NOMO-1 treated with DMSO at 0.1 percent for 48 hours (cell line): ENCODE measurements around the gene MICAL2.
A peak's percentile ranks its signal among the peaks of the same experiment; 100 is the strongest.

Experiments
- DNase-seq: peaks from one replicate; lab custom pipeline; 2025; ENCODE audit not compliant: unreplicated experiment; lab: John Stamatoyannopoulos, UW

Gene MICAL2

GRCh38 chr11:12280199-12280837 lies 169.9 kb downstream of the MICAL2 start:
- DNase-seq, result no peak

DNA sequence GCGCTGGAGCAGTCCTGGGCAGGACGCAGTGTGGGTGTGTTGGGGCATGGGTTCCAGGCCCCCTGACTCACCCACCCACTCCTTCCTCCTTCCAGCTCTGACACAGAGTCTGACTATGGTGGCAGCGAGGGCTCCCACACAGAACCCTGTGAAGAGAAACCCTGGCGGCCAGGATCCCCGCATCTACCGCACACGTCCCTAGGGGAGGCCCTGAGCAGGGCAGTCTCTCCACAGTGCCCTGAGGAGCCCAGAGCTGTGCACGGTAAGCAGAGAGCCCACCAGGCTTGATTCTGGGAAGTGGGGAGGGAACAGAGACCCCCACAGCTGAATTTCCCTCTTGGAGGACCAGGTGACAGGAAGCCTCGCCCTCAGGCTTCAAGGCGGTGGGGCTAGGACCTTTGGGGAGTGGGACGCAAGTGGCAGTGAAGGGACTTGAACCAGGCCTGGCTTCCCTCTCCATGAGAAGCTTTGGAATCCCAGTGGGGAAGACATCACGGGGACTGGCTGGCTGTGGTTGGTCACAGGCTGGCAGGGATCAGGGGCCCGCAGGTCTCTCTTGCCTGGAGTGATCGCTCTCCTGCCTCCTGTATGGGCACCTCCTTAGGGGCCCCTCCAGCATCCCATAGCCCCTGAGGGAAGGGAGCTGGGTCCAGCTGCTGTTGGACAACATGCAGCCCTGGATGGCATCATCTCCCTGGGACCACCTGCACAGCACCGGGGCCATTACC lies 170.6 kb downstream of the MICAL2 start:
- no peak for DNase-seq

GRCh38 chr11:12281571-12282478 lies 171.4 kb downstream of the MICAL2 start:
- DNase-seq, result peak; percentile 34

- DNase-seq, result no peak
Measured at GRCh38 chr11:12282676-12283075, 172.3 kb downstream of the MICAL2 start.

- DNase-seq, result no peak
Measured at GRCh38 chr11:12284316-12285050, 174.1 kb downstream of the MICAL2 start.

GRCh38 chr11:12285106-12285505 lies 174.7 kb downstream of the MICAL2 start:
- no peak for DNase-seq

- no peak for DNase-seq
Measured at GRCh38 chr11:12285811-12286222, 175.4 kb downstream of the MICAL2 start.

- DNase-seq, result no peak
Measured at GRCh38 chr11:12286606-12287005, 176.2 kb downstream of the MICAL2 start.

DNA sequence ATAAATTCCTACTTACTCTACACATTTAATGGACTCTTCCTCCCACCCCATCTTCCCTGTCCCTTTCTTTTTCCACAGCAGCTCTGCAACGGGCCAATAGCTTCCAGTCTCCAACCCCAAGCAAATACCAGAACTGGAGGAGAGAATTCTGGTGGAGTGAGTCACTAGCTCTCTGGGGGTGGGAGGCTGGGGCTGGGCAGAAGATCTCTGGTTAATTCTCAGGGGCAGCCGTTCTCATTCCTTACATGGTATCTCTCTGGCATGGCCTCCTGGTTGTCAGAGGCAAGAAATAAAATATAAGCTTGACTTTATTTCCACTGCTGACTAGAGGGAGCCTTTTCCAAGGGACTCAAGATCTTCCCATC lies 176.6 kb downstream of the MICAL2 start:
- no peak for DNase-seq

DNA sequence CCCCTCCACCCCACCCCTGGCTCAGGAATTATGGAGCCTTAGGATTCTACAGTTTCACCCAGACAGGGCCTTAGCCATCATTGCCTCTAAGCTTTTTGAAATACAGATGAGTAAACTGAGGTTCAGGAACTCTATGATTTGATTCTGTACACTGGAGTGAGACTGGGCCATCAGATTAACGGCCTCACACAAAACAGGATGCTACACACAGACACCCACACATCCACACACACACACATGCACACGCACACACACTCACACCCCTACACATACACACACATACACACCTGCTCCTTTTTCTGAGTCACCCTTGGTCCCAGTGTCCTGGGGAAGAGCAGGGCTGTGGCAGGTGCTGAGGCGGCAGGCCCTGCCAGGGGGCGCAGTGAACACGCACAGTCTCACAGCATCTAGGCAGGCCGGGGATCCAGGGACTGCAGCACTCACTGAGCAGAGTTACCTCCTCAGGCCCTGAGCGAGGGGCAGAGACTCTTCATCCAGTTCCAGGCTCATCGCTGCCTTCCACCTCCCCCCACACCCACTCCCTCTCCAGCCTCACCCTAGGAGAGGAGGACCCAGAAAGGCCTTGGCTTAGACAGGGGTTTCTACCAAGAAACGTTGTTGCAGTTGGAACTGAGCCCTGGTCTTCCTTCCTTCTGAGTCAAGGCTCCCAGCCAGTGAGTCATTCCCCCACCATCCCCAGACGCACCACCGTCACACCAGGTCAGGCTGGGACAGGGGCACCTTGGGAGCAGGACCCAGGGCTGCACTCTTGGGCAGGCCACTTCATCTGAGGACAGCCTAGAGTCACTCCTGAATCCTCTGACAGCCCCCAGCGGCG lies 177.2 kb downstream of the MICAL2 start:
- DNase-seq, result no peak

DNA sequence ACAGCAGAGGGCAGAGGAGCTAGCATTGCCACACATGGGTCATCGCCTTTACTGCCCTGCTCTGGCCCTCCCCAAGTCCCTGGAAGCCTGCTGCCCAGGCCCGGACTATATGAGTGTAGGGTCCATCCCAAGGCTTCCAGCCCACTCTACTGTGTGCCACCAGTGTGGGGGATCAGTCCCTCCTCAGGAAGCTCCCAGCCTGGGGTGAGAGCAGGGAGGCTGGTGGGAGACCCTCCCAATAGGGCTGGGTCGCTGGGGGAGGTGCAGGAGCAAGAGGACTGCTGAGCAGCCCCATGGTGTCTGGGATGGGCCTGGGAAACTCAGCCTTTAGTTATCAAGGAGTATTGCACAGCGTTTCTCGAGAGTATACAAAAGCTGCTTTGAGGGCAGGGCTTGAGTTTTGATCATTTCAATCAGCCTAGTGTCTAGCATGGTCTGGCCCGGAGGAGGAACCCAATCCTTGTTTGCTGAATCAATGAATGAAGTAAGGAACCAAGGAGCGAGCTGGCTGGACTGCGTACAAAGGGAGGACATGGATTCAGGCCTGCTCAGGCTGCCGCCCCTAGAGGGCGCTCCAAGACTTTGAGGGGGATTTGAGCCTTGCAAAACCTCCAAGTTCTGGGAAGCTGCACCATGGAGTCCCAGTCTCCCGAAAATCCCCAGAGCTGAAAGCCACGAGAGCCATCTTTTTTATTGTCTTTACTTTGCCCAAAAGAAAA lies 178.0 kb downstream of the MICAL2 start:
- peak; percentile 5 for DNase-seq

GRCh38 chr11:12288931-12289666 lies 178.7 kb downstream of the MICAL2 start:
- DNase-seq, result no peak

- DNase-seq, result no peak
Measured at GRCh38 chr11:12289667-12290476, 179.5 kb downstream of the MICAL2 start.

- no peak for DNase-seq
Measured at GRCh38 chr11:12290477-12290922, 180.1 kb downstream of the MICAL2 start.

- no peak for DNase-seq
Measured at GRCh38 chr11:12291313-12291712, 180.9 kb downstream of the MICAL2 start.

- DNase-seq, result no peak
Measured at GRCh38 chr11:12291766-12292165, 181.4 kb downstream of the MICAL2 start.

- no peak for DNase-seq
Measured at GRCh38 chr11:12292766-12293165, 182.4 kb downstream of the MICAL2 start.

DNA sequence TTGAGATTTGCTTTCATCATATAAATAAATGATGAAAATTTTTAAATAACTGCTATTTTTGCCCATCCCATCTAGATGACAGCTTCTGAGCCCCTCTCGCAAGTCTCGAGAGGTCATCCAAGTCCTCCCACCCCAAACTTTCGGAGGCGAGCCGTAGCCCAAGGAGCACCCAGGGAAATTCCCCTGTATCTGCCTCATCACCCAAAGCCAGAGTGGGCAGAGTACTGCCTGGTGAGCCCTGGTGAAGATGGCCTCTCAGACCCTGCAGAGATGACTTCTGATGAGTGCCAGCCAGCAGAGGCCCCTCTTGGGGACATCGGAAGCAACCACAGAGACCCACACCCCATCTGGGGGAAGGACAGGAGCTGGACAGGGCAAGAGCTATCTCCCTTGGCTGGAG lies 183.1 kb downstream of the MICAL2 start:
- no peak for DNase-seq
